ENCODE data around the gene ACTN1. TPM values are rescaled to one million over a fixed set of nuclear protein-coding genes. Genes with fewer than 3 reads are reported as not detected.

The ACTN1 gene
- total and polyA plus RNA-seq, 10 of the 15 experiments (the other 5 are each of a cell fraction or from before 2014, with no cell fraction given) = 0.14 to 39.4 (median 2.6) TPM

- TF ChIP-seq WRNIP1 (IDR thresholded peaks at IDR 0.05; ENCODE audit: borderline replicate concordance, low read depth, low read length) (no peak), TARDBP (IDR thresholded peaks at IDR 0.05; ENCODE audit: borderline replicate concordance) (no peak)
Observed at GRCh38 chr14:68940614-68941185, 38.4 kb downstream of the ACTN1 start (continued).

- no TSS peak for BruUV-seq (replicated peaks)
- ChIA-PET POLR2A (no interaction called here), SMC1A (ENCODE audit: uncharacterized antibody, unreplicated experiment) (interaction anchor here (0.9 to 1.7 kb wide), 2 partner anchors 14 to 168 kb away, joined by 3 to 5 read pairs; no protein-coding TSS in a partner anchor), RAD21 (ENCODE audit: unreplicated experiment) (no interaction called here), CTCF (interaction anchor here (0.6 to 1.3 kb wide), 3 partner anchors 29 to 128 kb away, joined by 3 to 5 read pairs (median 3); no protein-coding TSS in a partner anchor)
- H3K36me3 ChIP-seq (ENCODE audit: control insufficient read depth in 2 of 2, insufficient read depth in 2 of 2, low read length in 1 of 2) = no peaks in the 10 kb centered on the region
- ATAC-seq = no peak
- 56% methylated on average over 7 of the region's 9 CpGs for WGBS (ENCODE audit: insufficient coverage, insufficient replicate concordance, low lambda C conversion rate, missing lambda C conversion rate)
- no peaks in the 10 kb centered on the region for H3K4me1 ChIP-seq (ENCODE audit: control insufficient read depth, insufficient read depth, low read length)
- H3K4me2 ChIP-seq (ENCODE audit: control insufficient read depth, insufficient read depth) = no peak overlapping the region
- intact Hi-C loops (cut with micrococcal nuclease; ENCODE audit: unreplicated experiment) = no loop called here
- H3K79me2 ChIP-seq (ENCODE audit: control insufficient read depth, insufficient read depth, low read length) = no peaks in the 10 kb centered on the region
- H3K27me3 ChIP-seq (replicated peaks in 1 of 2; ENCODE audit: control insufficient read depth in 2 of 2, insufficient read depth in 2 of 2, low read length in 1 of 2) = 0 out of 4 replicates have a peak, but pooled peaks cover 0 to 4% of the 10 kb centered on the region in 2 experiments
- TF ChIP-seq EP300 (IDR thresholded peaks at IDR 0.05; ENCODE audit: borderline replicate concordance in 1 of 2, control insufficient read depth in 1 of 2, low read depth in 2 of 2, low read length in 2 of 2) (no peak), ZNF622 (IDR thresholded peaks at IDR 0.05) (no peak), PRDM15 (CRISPR knock-in tag; IDR thresholded peaks at IDR 0.05) (no peak), E2F4 (IDR thresholded peaks at IDR 0.05; ENCODE audit: low read depth, low read length) (no peak), SIN3A (IDR thresholded peaks at IDR 0.05; ENCODE audit: low read depth, low read length) (no peak)
- no peak for FAIRE-seq
- no peak overlapping the region for H3K4me3 ChIP-seq
- no peaks in the 10 kb centered on the region for H3K9me3 ChIP-seq (replicated peaks; ENCODE audit: control insufficient read depth, insufficient read depth, low read length)
- H2AFZ ChIP-seq (ENCODE audit: control insufficient read depth, low read depth, low read length) = no peak overlapping the region
- no peak overlapping the region for H3K27ac ChIP-seq (ENCODE audit: control insufficient read depth, insufficient read depth)
- no peaks in the 10 kb centered on the region; the same call in 1 of the 2 replicates for H4K20me1 ChIP-seq (ENCODE audit: control insufficient read depth, insufficient read depth)
- in situ Hi-C loops (cut with MboI) = no loop called here
- no peak for DNase-seq (ENCODE audit: low read depth, low spot score)
- no peak overlapping the region for H3K9ac ChIP-seq (ENCODE audit: control insufficient read depth, insufficient read depth, low read length)
Observed at GRCh38 chr14:68939893-68940613, 39.0 kb downstream of the ACTN1 start.

All from GM12878 (cell line).